K562 (cell line): ENCODE data around the gene ARHGAP24. TPM values are rescaled to one million over a fixed set of nuclear protein-coding genes. Genes with fewer than 3 reads are reported as not detected.

Source experiments
- ATAC-seq: fragments of 200-7000 bp; cut with Tn5 transposase; 3 replicates; pipeline ENCODE4 v1.9.1; 2020; ENCODE audit warnings: moderate library complexity
- BruUV-seq: library from RNA; stranded (reverse); fragments of 400-500 nt; replicated peaks from 2 replicates; lab custom pipeline; 2021; lab: Mats Ljungman, UMichigan
- CTCF ChIA-PET: fragments of 300-600 bp; formaldehyde crosslinking; extraction: SDS; loops from one replicate; lab custom pipeline; 2021; ENCODE audit warnings: low intra/inter-chr PET ratio; lab: Yijun Ruan, JAX
- POLR2A ChIA-PET: fragments of 300-600, 350-650 bp; sonication (Branson Sonifier 250); formaldehyde crosslinking; extraction: SDS; loops from one replicate; lab custom pipeline; 2021; ENCODE audit warnings: antibody characterized with exemption, inconsistent platforms; lab: Yijun Ruan, JAX
- DNase-seq, 4 experiments: peaks; one replicate each; pipeline versions ENCODE4 v3.0.0 to v3.0.0-alpha.2; 2011 to 2018; ENCODE audit warnings: low spot score in 3 of 4, mixed read lengths in 3 of 4; ENCODE audit errors: extremely low read depth in 1 of 4
- FAIRE-seq: peaks from 2 replicates; lab custom pipeline; 2011; peaks lifted over from hg19 to GRCh38; lab: Jason Lieb, UNC
- H2AFZ ChIP-seq: 2 replicates; pipeline ENCODE4 v1.6.0; 2011; ENCODE audit warnings: low read depth, low read length, control low read depth, inconsistent platforms
- H3K27ac ChIP-seq: fragments of 200-600 bp; 3 replicates; pipeline ENCODE4 v1.8.0; 2011; ENCODE audit warnings: low read depth, mild to moderate bottlenecking, control low read depth, inconsistent platforms, low read length, moderate library complexity, mixed read lengths; ENCODE audit errors: extremely low read depth
- H3K27me3 ChIP-seq, 2 experiments: fragments of 300-600 bp in 1 of 2; 2 replicates in 1 of 2; 3 replicates in 1 of 2; pipeline versions ENCODE4 v1.6.0 to v1.8.0; 2011; ENCODE audit warnings: inconsistent platforms in 2 of 2, low read length in 2 of 2, mild to moderate bottlenecking in 1 of 2, mixed read lengths in 1 of 2, moderate library complexity in 1 of 2; ENCODE audit not compliant: control insufficient read depth in 2 of 2, insufficient read depth in 2 of 2
- H3K36me3 ChIP-seq: fragments of 300-600 bp; 3 replicates; pipeline ENCODE4 v1.8.0; 2011; ENCODE audit warnings: mild to moderate bottlenecking, low read length, inconsistent platforms; ENCODE audit not compliant: control insufficient read depth, insufficient read depth
- H3K4me1 ChIP-seq, 2 experiments: fragments of 200-600 bp in 1 of 2; replicated peaks in 1 of 2; 2 replicates in 1 of 2; 3 replicates in 1 of 2; pipeline versions ENCODE4 v1.5.1 to v1.8.0; 2011; ENCODE audit warnings: inconsistent platforms in 2 of 2, low read length in 2 of 2, mild to moderate bottlenecking in 1 of 2, mixed read lengths in 1 of 2, moderate library complexity in 1 of 2; ENCODE audit not compliant: control insufficient read depth in 2 of 2, insufficient read depth in 2 of 2
- H3K4me2 ChIP-seq: 2 replicates; pipeline ENCODE4 v1.6.1; 2011; ENCODE audit warnings: low read length, control low read depth, inconsistent platforms, mixed read lengths; ENCODE audit not compliant: insufficient read depth
- H3K4me3 ChIP-seq: fragments of 200-600 bp; sonication (generic), shearing (Covaris generic); 2 replicates; pipeline ENCODE4 v1.5.1; 2016; ENCODE audit warnings: control low read depth, inconsistent platforms
- H3K79me2 ChIP-seq: fragments of 200-600 bp; 3 replicates; pipeline ENCODE4 v1.8.0; 2011; ENCODE audit warnings: low read length, inconsistent platforms; ENCODE audit not compliant: control insufficient read depth, insufficient read depth
- H3K9ac ChIP-seq, 2 experiments: 2 replicates each; pipeline versions ENCODE4 v1.6.0 to v1.6.1; 2011; ENCODE audit warnings: low read depth in 2 of 2, low read length in 2 of 2, control low read depth in 1 of 2, inconsistent platforms in 1 of 2, mild to moderate bottlenecking in 1 of 2, mixed read lengths in 1 of 2; ENCODE audit not compliant: insufficient read depth in 1 of 2
- H3K9me1 ChIP-seq: one replicate; pipeline ENCODE4 v1.6.0; 2011; ENCODE audit warnings: inconsistent platforms, mild to moderate bottlenecking, low read length, moderate library complexity; ENCODE audit not compliant: control insufficient read depth, insufficient read depth
- H3K9me3 ChIP-seq: replicated peaks from 2 replicates; pipeline ENCODE4 v1.5.1; 2011; ENCODE audit warnings: low read depth, low read length, inconsistent platforms; ENCODE audit not compliant: control insufficient read depth, insufficient read depth
- H4K20me1 ChIP-seq: replicated peaks from 2 replicates; pipeline ENCODE4 v1.6.1; 2011; ENCODE audit warnings: low read length, inconsistent platforms, mixed read lengths; ENCODE audit not compliant: control insufficient read depth, insufficient read depth
- BCOR ChIP-seq: fragments of 450-650 bp; IDR thresholded peaks from 2 replicates; pipeline ENCODE4 v1.6.1; 2016
- C11orf30 ChIP-seq: fragments of 450-650 bp; IDR thresholded peaks from 2 replicates; pipeline ENCODE4 v1.6.1; 2016; ENCODE audit warnings: low read depth, mild to moderate bottlenecking
- KLF13 ChIP-seq: fragments of 450-650 bp; IDR thresholded peaks from 2 replicates; pipeline ENCODE4 v1.6.1; 2016; ENCODE audit warnings: missing genetic modification characterization, low read depth, mild to moderate bottlenecking, missing compliant biosample characterization, moderate library complexity, borderline replicate concordance
- SMARCA4 ChIP-seq: fragments of 450-650 bp; IDR thresholded peaks from 2 replicates; pipeline ENCODE4 v1.6.1; 2016
- SMARCB1 ChIP-seq: IDR thresholded peaks from 2 replicates; pipeline ENCODE4 v1.6.1; 2011; ENCODE audit warnings: improper control_type of control experiment, low read depth; ENCODE audit not compliant: insufficient read length
- WGBS: fragments of 100-300 bp; shearing (Covaris generic); methylation state at CpG from one replicate; pipeline ENCODE4 v1.1.6; 2016; ENCODE audit warnings: low coverage, mixed read lengths; ENCODE audit not compliant: insufficient coverage; ENCODE audit errors: missing lambda C conversion rate; 5-methylcytosine and 5-hydroxymethylcytosine counted together
- in situ Hi-C: fragments of 300-500 bp; cut with MboI; formaldehyde crosslinking; loops from 4 replicates; pipeline ENCODE4 v1.15.0; 2018; ENCODE audit warnings: inconsistent platforms, mixed read lengths
- intact Hi-C: fragments of 100-400 bp; cut with micrococcal nuclease; formaldehyde crosslinking; loops from 2 replicates; pipeline ENCODE4 v1.14.2; 2022
- polyA plus RNA-seq, 8 experiments: library from polyadenylated mRNA; depleted of rRNA in 4 of 8; stranded (reverse) in 5 of 8; unstranded in 3 of 8; fragments of >200 nt; fragmentation: Nextera tagmentation in 2 of 8; fragmentation: Illumina TruSeq in 1 of 8; extraction: Ambion mirVana in 2 of 8; extraction: Trizol in 1 of 8; gene quantifications; 2 replicates each; pipeline versions ENCODE4 v1.2.1 to v1.2.3, GENCODE V29; 2011 to 2014; ENCODE audit warnings: inconsistent platforms in 1 of 8, missing spikeins in 1 of 8
- total RNA-seq, 7 experiments: library from RNA; depleted of rRNA in 6 of 7; stranded (reverse); fragments of >200 nt in 6 of 7; fragmentation: Illumina TruSeq in 2 of 7; extraction: Trizol in 2 of 7; gene quantifications; 2 replicates each; pipeline versions ENCODE4 v1.2.1 to v1.2.3, GENCODE V29; 2011 to 2021; ENCODE audit warnings: low replicate concordance in 1 of 7
- TF ChIP-seq, protein P1 (sequence below): sonication (generic); formaldehyde crosslinking; IDR thresholded peaks from 2 replicates; pipeline ENCODE4 v1.8.1; 2022; ENCODE audit warnings: missing genetic modification reagents
- TF ChIP-seq, protein P2 (sequence below): sonication (generic); formaldehyde crosslinking; IDR thresholded peaks from 2 replicates; pipeline ENCODE4 v1.9.0; 2022; ENCODE audit warnings: mild to moderate bottlenecking, missing genetic modification reagents

The ARHGAP24 gene
- total and polyA plus RNA-seq, 9 of the 15 experiments (the other 6 are each of a cell fraction or from before 2014, with no cell fraction given), result 8.0 to 22.6 (median 14.0) TPM

DNA sequence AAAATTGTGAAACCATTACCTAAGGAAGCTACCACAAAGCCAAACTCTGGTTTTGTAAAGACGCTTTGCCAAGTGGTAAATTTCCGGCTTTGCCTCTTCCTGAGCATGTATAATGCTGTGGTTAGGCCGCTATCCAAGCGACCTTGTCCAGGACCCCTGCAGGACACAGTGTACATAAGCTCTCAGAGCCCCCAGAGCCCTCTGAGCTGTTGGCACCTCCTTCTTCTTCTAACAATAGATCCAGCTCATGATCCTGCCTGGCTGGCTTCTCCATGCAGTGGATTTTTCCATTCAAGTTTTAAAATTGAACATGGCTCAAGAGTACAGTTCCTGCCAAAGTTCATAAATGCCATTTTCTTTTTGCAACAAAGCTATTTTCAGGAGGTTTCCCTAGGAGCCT lies 558.2 kb downstream of the ARHGAP24 start:
- in situ Hi-C loops, result loop anchor here (25.0 kb wide), 1 partner anchor 896 kb away; no protein-coding TSS in a partner anchor

More for the DNA sequence above, 558.2 kb downstream of the ARHGAP24 start:
- Histone ChIP-seq H2AFZ (no peak overlapping the region), H3K79me2 (no peaks in the 10 kb centered on the region), H3K36me3 (no peaks in the 10 kb centered on the region), H3K27ac (no peak overlapping the region), H3K4me1 (no peaks in the 10 kb centered on the region), H4K20me1 (no peaks in the 10 kb centered on the region), H3K4me2 (no peak overlapping the region), H3K9me3 (no peaks in the 10 kb centered on the region)
- ChIA-PET CTCF (no interaction called here), POLR2A (interaction anchor here (1.0 kb wide), 1 partner anchor 15 kb away, joined by 3 read pairs; no protein-coding TSS in a partner anchor)
- 0% methylated on average over 4 of the region's 4 CpGs for WGBS
- no peak for TF ChIP-seq KLF13 (tag)
- TF ChIP-seq C11orf30, result no peak
- TF ChIP-seq BCOR, result no peak
- TF ChIP-seq, protein P1, sequence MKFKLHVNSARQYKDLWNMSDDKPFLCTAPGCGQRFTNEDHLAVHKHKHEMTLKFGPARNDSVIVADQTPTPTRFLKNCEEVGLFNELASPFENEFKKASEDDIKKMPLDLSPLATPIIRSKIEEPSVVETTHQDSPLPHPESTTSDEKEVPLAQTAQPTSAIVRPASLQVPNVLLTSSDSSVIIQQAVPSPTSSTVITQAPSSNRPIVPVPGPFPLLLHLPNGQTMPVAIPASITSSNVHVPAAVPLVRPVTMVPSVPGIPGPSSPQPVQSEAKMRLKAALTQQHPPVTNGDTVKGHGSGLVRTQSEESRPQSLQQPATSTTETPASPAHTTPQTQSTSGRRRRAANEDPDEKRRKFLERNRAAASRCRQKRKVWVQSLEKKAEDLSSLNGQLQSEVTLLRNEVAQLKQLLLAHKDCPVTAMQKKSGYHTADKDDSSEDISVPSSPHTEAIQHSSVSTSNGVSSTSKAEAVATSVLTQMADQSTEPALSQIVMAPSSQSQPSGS (CRISPR knock-in tag), result no peak
- TF ChIP-seq, protein P2, sequence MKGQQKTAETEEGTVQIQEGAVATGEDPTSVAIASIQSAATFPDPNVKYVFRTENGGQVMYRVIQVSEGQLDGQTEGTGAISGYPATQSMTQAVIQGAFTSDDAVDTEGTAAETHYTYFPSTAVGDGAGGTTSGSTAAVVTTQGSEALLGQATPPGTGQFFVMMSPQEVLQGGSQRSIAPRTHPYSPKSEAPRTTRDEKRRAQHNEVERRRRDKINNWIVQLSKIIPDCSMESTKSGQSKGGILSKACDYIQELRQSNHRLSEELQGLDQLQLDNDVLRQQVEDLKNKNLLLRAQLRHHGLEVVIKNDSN, result no peak
- no peak for TF ChIP-seq SMARCB1
- no peak for TF ChIP-seq SMARCA4
- TF ChIP-seq, all 486 proteins: peak for 0
- ATAC-seq, result no peak
- DNase-seq, result no peak
- intact Hi-C loops, result no loop called here
- Histone ChIP-seq H3K9me1 (no peaks in the 10 kb centered on the region), H3K27me3 (peaks cover 0 to 5% of the 10 kb centered on the region in 2 experiments; a peak in 2 of 5 replicates), H3K9ac (no peak overlapping the region), H3K4me3 (no peak overlapping the region)
- no TSS peak for BruUV-seq
- no peak for FAIRE-seq
